ENCODE data around the gene STRN3.
"Not testable (repeated sequence)": the region's sequence is repeated elsewhere in the genome, so short reads cannot be mapped to it uniquely, and the experiment has no call there.

The STRN3 gene

GRCh38 chr14:31029016-31029970 is 3.1 kb upstream of the STRN3 start:
- DNase-seq: no peak

- DNase-seq: no peak
Observed at GRCh38 chr14:31027847-31028246, 1.7 kb upstream of the STRN3 start.

GRCh38 chr14:31026450-31027235 is 464 bp upstream of the STRN3 start:
- peak; percentile 93 for DNase-seq

GRCh38 chr14:31025367-31026076 is 657 bp downstream of the STRN3 start, which contains the start of gene AP4S1:
Gene AP4S1, plus strand, starts transcription at chr14:31025649. Its CDS starts 40,548 bp downstream, at chr14:31066197.
- peak; percentile 59 for DNase-seq

- DNase-seq: no peak
Observed at GRCh38 chr14:31024577-31025366, 1.4 kb downstream of the STRN3 start.

GRCh38 chr14:31024010-31024480 is 2.1 kb downstream of the STRN3 start:
- DNase-seq: no peak

- no peak for DNase-seq
Observed at GRCh38 chr14:31022386-31022785, 3.8 kb downstream of the STRN3 start.

- no peak for DNase-seq
Observed at GRCh38 chr14:31021576-31021949, 4.6 kb downstream of the STRN3 start.

- no peak for DNase-seq
Observed at GRCh38 chr14:31020834-31021575, 5.2 kb downstream of the STRN3 start.

- DNase-seq: no peak
Observed at GRCh38 chr14:31018057-31018645, 8.0 kb downstream of the STRN3 start.

GRCh38 chr14:31013841-31014240 is 12.3 kb downstream of the STRN3 start:
- no peak for DNase-seq

GRCh38 chr14:31010935-31011334 is 15.2 kb downstream of the STRN3 start:
- no peak for DNase-seq

- no peak for DNase-seq
Observed at GRCh38 chr14:31009836-31010574, 16.2 kb downstream of the STRN3 start.

GRCh38 chr14:31006703-31007102 is 19.5 kb downstream of the STRN3 start:
- no peak for DNase-seq

GRCh38 chr14:31004007-31004406 is 22.2 kb downstream of the STRN3 start:
- DNase-seq: not testable (repeated sequence)

GRCh38 chr14:31003284-31003683 is 22.9 kb downstream of the STRN3 start:
- no peak for DNase-seq

GRCh38 chr14:31001339-31001658 is 24.9 kb downstream of the STRN3 start:
- no peak for DNase-seq

GRCh38 chr14:31000629-31001338 is 25.4 kb downstream of the STRN3 start:
- no peak for DNase-seq

- DNase-seq: no peak
Observed at GRCh38 chr14:30999038-30999773, 27.0 kb downstream of the STRN3 start.
